GM12878 (cell line): ENCODE measurements around the gene MELTF. TPM values are rescaled to one million over a fixed set of nuclear protein-coding genes. Genes with fewer than 3 reads are reported as not detected.

ENCODE experiments used
- CBFB ChIP-seq: IDR thresholded peaks from 2 replicates; pipeline ENCODE4 v1.6.1; 2016; ENCODE audit warnings: antibody characterized with exemption, low read depth
- DPF2 ChIP-seq: fragments of 450-650 bp; IDR thresholded peaks from 2 replicates; pipeline ENCODE4 v1.6.1; 2017; ENCODE audit warnings: mild to moderate bottlenecking
- FOXM1 ChIP-seq: IDR thresholded peaks from 2 replicates; pipeline ENCODE4 v1.6.1; 2012; ENCODE audit warnings: low read depth, mild to moderate bottlenecking, inconsistent platforms, low read length, moderate library complexity
- HCFC1 ChIP-seq: fragments of 150-350 bp; IDR thresholded peaks from 2 replicates; pipeline ENCODE4 v1.6.1; 2014; ENCODE audit warnings: low read length
- HDAC6 ChIP-seq: fragments of 200-600 bp; sonication (generic); IDR thresholded peaks from one replicate; pipeline ENCODE4 v1.8.0; 2017; ENCODE audit warnings: antibody characterized with exemption; ENCODE audit not compliant: unreplicated experiment
- JUNB ChIP-seq: IDR thresholded peaks from 2 replicates; pipeline ENCODE4 v1.6.1; 2016; ENCODE audit warnings: antibody characterized with exemption, mild to moderate bottlenecking
- KAT2A ChIP-seq: conservative IDR thresholded peaks from 2 replicates; pipeline ENCODE4 v1.6.1; 2011; ENCODE audit warnings: low read depth, low read length; ENCODE audit not compliant: control insufficient read depth
- MEF2B ChIP-seq: fragments of 450-650 bp; IDR thresholded peaks from 2 replicates; pipeline ENCODE4 v1.6.1; 2018; ENCODE audit warnings: mild to moderate bottlenecking, moderate library complexity; ENCODE audit not compliant: partially characterized antibody, poor library complexity, severe bottlenecking
- MXI1 ChIP-seq: fragments of 150-350 bp; IDR thresholded peaks from 2 replicates; pipeline ENCODE4 v1.6.1; 2011; ENCODE audit warnings: low read depth, mild to moderate bottlenecking, inconsistent platforms, low read length, improper control_type of control experiment
- PAX5 ChIP-seq: IDR thresholded peaks from 2 replicates; pipeline ENCODE4 v1.6.1; 2011; ENCODE audit warnings: low read depth, low read length, borderline replicate concordance
- POLR2A ChIP-seq: IDR thresholded peaks from 2 replicates; pipeline ENCODE4 v1.6.1; 2011; ENCODE audit warnings: low read depth, mild to moderate bottlenecking, low read length
- RB1 ChIP-seq: fragments of 450-650 bp; formaldehyde crosslinking; IDR thresholded peaks from 2 replicates; pipeline ENCODE4 v1.6.1; 2017; ENCODE audit warnings: mild to moderate bottlenecking, borderline replicate concordance
- RFX5 ChIP-seq: IDR thresholded peaks from 2 replicates; pipeline ENCODE4 v1.6.1; 2011; ENCODE audit warnings: low read depth, low read length, improper control_type of control experiment
- SIX5 ChIP-seq: IDR thresholded peaks from 2 replicates; pipeline ENCODE4 v1.6.1; 2011; ENCODE audit warnings: mild to moderate bottlenecking, low read depth, low read length, moderate library complexity; ENCODE audit not compliant: severe bottlenecking
- SMAD1 ChIP-seq: fragments of 450-650 bp; IDR thresholded peaks from 2 replicates; pipeline ENCODE4 v1.6.1; 2018; ENCODE audit warnings: mild to moderate bottlenecking, low read depth; ENCODE audit not compliant: partially characterized antibody
- SREBF1 ChIP-seq: IDR thresholded peaks from 2 replicates; pipeline ENCODE4 v1.6.1; 2012; ENCODE audit warnings: mild to moderate bottlenecking, low read length
- ZNF207 ChIP-seq: fragments of 450-650 bp; IDR thresholded peaks from 2 replicates; pipeline ENCODE4 v1.6.1; 2014; ENCODE audit warnings: antibody characterized with exemption, mild to moderate bottlenecking, borderline replicate concordance
- ZNF24 ChIP-seq: fragments of 450-650 bp; IDR thresholded peaks from 2 replicates; pipeline ENCODE4 v1.6.1; 2017; ENCODE audit warnings: antibody characterized with exemption, mild to moderate bottlenecking
- ZNF622 ChIP-seq: fragments of 450-650 bp; IDR thresholded peaks from 2 replicates; pipeline ENCODE4 v1.6.1; 2017; ENCODE audit warnings: mild to moderate bottlenecking, inconsistent platforms
- polyA plus RNA-seq, 11 experiments: library from polyadenylated mRNA; depleted of rRNA in 4 of 11; unstranded in 6 of 11; stranded (reverse) in 5 of 11; fragments of >200 nt; fragmentation: Nextera tagmentation in 4 of 11; fragmentation: Illumina TruSeq in 1 of 11; extraction: Ambion mirVana in 4 of 11; extraction: Trizol in 1 of 11; gene quantifications; 1 replicate in 1 of 11; 2 replicates in 10 of 11; pipeline versions ENCODE4 v1.2.1 to v1.2.3, GENCODE V29; 2011 to 2016; ENCODE audit warnings: inconsistent platforms in 2 of 11, missing spikeins in 2 of 11, low read depth in 1 of 11
- total RNA-seq, 4 experiments: library from RNA; depleted of rRNA in 3 of 4; stranded (reverse); fragments of >200 nt in 3 of 4; fragmentation: Illumina TruSeq in 1 of 4; extraction: Trizol in 1 of 4; gene quantifications; 2 replicates each; pipeline versions ENCODE4 v1.2.1 to v1.2.3, GENCODE V29; 2013 to 2021
- TF ChIP-seq, protein P1 (sequence below): IDR thresholded peaks from 2 replicates; pipeline ENCODE4 v1.6.1; 2012; ENCODE audit warnings: low read length, inconsistent platforms
- TF ChIP-seq, protein P2 (sequence below): IDR thresholded peaks from 2 replicates; pipeline ENCODE4 v1.6.1; 2012; ENCODE audit warnings: low read depth, low read length, improper control_type of control experiment
- TF ChIP-seq, protein P3 (sequence below): fragments of 450-650 bp; IDR thresholded peaks from 2 replicates; pipeline ENCODE4 v1.6.1; 2017; ENCODE audit warnings: antibody characterized with exemption, mild to moderate bottlenecking, moderate library complexity
- TF ChIP-seq, protein P4 (sequence below): fragments of 450-650 bp; formaldehyde crosslinking; IDR thresholded peaks from 2 replicates; pipeline ENCODE4 v1.5.0; 2022; ENCODE audit warnings: mild to moderate bottlenecking, missing genetic modification characterization

MELTF gene
- total and polyA plus RNA-seq, 10 of the 15 experiments (the other 5 are each of a cell fraction or from before 2014, with no cell fraction given) = 0.55 to 49.1 (median 11.1) TPM

DNA sequence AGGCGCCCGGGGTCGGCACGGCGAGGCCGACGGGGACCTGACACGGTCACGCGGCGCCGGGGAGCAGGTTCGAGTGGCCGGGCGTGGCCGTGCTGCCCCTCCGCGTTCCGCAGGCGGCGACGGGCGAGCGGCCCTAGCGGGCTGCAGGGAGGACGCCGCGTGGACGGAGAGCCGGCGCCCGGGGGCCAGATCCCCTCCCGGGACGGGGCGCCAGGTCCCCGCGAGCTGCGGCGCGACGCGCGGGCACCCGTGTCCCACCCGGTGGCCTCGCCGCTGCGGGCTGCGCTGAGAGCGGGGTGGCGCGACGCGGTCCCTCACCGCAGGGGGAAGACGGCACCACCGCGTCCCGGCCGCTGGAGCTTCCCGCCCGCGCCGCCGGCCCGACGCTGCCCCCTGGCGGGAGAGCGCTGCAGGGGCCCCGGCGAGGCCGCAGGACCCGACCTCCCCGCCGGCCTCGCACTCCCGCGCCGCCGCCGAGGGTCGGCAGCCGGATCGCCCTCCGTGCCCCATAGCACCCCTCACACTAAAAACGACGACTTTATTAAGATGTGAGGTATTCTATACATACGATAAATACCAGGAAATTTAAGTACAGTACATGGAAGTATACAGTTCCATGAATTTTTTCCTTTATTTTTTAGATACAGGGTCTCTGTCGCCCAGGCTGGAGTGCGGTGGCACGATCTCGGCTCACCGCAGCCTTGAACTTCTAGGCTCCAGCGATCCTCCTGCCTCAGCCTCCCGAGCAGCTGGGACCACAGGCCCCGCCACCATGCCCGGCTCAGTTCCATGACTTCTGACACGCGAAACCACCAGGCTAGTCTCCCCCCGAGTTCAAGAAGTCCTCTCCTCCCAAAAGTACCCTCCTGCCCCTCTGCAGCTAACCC, 59.7 kb downstream of the MELTF start (continued):
- TF ChIP-seq, protein P1, sequence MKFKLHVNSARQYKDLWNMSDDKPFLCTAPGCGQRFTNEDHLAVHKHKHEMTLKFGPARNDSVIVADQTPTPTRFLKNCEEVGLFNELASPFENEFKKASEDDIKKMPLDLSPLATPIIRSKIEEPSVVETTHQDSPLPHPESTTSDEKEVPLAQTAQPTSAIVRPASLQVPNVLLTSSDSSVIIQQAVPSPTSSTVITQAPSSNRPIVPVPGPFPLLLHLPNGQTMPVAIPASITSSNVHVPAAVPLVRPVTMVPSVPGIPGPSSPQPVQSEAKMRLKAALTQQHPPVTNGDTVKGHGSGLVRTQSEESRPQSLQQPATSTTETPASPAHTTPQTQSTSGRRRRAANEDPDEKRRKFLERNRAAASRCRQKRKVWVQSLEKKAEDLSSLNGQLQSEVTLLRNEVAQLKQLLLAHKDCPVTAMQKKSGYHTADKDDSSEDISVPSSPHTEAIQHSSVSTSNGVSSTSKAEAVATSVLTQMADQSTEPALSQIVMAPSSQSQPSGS = no peak
- TF ChIP-seq JUNB (no peak), SREBF1 (no peak), PAX5 (no peak), SIX5 (no peak), SMAD1 (no peak), MXI1 (peak; percentile 30), CBFB (no peak), HDAC6 (no peak), ZNF622 (no peak), HCFC1 (no peak), DPF2 (peak; percentile 86), MEF2B (no peak), RB1 (peak; percentile 96; the same call in 1 of the 2 replicates), ZNF24 (peak; percentile 41; the same call in 1 of the 2 replicates), RFX5 (no peak), ZNF207 (no peak), KAT2A (no peak), POLR2A (peak; percentile 45; the same call in 1 of the 2 replicates), FOXM1 (no peak)
- TF ChIP-seq, protein P2, sequence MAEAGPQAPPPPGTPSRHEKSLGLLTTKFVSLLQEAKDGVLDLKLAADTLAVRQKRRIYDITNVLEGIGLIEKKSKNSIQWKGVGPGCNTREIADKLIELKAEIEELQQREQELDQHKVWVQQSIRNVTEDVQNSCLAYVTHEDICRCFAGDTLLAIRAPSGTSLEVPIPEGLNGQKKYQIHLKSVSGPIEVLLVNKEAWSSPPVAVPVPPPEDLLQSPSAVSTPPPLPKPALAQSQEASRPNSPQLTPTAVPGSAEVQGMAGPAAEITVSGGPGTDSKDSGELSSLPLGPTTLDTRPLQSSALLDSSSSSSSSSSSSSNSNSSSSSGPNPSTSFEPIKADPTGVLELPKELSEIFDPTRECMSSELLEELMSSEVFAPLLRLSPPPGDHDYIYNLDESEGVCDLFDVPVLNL = no peak
- TF ChIP-seq, protein P3, sequence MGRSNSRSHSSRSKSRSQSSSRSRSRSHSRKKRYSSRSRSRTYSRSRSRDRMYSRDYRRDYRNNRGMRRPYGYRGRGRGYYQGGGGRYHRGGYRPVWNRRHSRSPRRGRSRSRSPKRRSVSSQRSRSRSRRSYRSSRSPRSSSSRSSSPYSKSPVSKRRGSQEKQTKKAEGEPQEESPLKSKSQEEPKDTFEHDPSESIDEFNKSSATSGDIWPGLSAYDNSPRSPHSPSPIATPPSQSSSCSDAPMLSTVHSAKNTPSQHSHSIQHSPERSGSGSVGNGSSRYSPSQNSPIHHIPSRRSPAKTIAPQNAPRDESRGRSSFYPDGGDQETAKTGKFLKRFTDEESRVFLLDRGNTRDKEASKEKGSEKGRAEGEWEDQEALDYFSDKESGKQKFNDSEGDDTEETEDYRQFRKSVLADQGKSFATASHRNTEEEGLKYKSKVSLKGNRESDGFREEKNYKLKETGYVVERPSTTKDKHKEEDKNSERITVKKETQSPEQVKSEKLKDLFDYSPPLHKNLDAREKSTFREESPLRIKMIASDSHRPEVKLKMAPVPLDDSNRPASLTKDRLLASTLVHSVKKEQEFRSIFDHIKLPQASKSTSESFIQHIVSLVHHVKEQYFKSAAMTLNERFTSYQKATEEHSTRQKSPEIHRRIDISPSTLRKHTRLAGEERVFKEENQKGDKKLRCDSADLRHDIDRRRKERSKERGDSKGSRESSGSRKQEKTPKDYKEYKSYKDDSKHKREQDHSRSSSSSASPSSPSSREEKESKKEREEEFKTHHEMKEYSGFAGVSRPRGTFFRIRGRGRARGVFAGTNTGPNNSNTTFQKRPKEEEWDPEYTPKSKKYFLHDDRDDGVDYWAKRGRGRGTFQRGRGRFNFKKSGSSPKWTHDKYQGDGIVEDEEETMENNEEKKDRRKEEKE = 0 out of 2 replicates have a peak, but pooled peaks have one; percentile 3
- TF ChIP-seq, protein P4, sequence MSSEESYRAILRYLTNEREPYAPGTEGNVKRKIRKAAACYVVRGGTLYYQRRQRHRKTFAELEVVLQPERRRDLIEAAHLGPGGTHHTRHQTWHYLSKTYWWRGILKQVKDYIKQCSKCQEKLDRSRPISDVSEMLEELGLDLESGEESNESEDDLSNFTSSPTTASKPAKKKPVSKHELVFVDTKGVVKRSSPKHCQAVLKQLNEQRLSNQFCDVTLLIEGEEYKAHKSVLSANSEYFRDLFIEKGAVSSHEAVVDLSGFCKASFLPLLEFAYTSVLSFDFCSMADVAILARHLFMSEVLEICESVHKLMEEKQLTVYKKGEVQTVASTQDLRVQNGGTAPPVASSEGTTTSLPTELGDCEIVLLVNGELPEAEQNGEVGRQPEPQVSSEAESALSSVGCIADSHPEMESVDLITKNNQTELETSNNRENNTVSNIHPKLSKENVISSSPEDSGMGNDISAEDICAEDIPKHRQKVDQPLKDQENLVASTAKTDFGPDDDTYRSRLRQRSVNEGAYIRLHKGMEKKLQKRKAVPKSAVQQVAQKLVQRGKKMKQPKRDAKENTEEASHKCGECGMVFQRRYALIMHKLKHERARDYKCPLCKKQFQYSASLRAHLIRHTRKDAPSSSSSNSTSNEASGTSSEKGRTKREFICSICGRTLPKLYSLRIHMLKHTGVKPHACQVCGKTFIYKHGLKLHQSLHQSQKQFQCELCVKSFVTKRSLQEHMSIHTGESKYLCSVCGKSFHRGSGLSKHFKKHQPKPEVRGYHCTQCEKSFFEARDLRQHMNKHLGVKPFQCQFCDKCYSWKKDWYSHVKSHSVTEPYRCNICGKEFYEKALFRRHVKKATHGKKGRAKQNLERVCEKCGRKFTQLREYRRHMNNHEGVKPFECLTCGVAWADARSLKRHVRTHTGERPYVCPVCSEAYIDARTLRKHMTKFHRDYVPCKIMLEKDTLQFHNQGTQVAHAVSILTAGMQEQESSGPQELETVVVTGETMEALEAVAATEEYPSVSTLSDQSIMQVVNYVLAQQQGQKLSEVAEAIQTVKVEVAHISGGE (CRISPR knock-in tag) = no peak
